A549 (cell line): ENCODE measurements around the gene CDH1.

Source experiments
- CHD2 ChIP-seq: fragments of 150-350 bp; IDR thresholded peaks from 2 replicates; pipeline ENCODE4 v1.6.1; 2014; ENCODE audit warnings: low read length; ENCODE audit not compliant: partially characterized antibody
- EP300 ChIP-seq, 2 experiments: fragments of >200 bp; sonication (Bioruptor Twin); formaldehyde crosslinking; IDR thresholded peaks; 2 replicates in 1 of 2; 3 replicates in 1 of 2; pipeline ENCODE4 v1.6.1; 2016 to 2017
- ESRRA ChIP-seq: fragments of 150-350 bp; IDR thresholded peaks from 2 replicates; pipeline ENCODE4 v1.6.1; 2014; ENCODE audit warnings: mild to moderate bottlenecking, low read length, borderline replicate concordance
- KDM1A ChIP-seq: fragments of 200-600 bp; sonication (generic); IDR thresholded peaks from 2 replicates; pipeline ENCODE4 v1.6.1; 2016; ENCODE audit warnings: low read depth, mild to moderate bottlenecking
- MYC ChIP-seq: IDR thresholded peaks from 2 replicates; pipeline ENCODE4 v1.6.1; 2012; ENCODE audit warnings: mild to moderate bottlenecking, inconsistent platforms, low read length, improper control_type of control experiment, borderline replicate concordance
- POLR2A ChIP-seq: IDR thresholded peaks from 2 replicates; pipeline ENCODE4 v1.6.1; 2012; ENCODE audit warnings: mild to moderate bottlenecking, low read length
- RAD21 ChIP-seq, 2 experiments: fragments of >200 bp in 1 of 2; sonication (Bioruptor Twin) in 1 of 2; formaldehyde crosslinking in 1 of 2; IDR thresholded peaks in 1 of 2; conservative IDR thresholded peaks in 1 of 2; 2 replicates in 1 of 2; 3 replicates in 1 of 2; pipeline ENCODE4 v1.6.1; 2012 to 2018; ENCODE audit warnings: inconsistent platforms in 1 of 2
- RCOR1 ChIP-seq: fragments of 150-350 bp; IDR thresholded peaks from 2 replicates; pipeline ENCODE4 v1.6.1; 2014; ENCODE audit warnings: antibody characterized with exemption, low read length, low read depth
- RFX5 ChIP-seq: fragments of 450-650 bp; IDR thresholded peaks from 2 replicates; pipeline ENCODE4 v1.7.1; 2014; ENCODE audit warnings: antibody characterized with exemption, mild to moderate bottlenecking, moderate library complexity
- TF ChIP-seq, protein P1 (sequence below): fragments of >200 bp; sonication (Bioruptor Twin); formaldehyde crosslinking; IDR thresholded peaks from 3 replicates; pipeline ENCODE4 v1.5.1; 2016
- TF ChIP-seq, protein P2 (sequence below): fragments of 450-650 bp; IDR thresholded peaks from 2 replicates; pipeline ENCODE4 v1.6.1; 2014; ENCODE audit warnings: antibody characterized with exemption
- TF ChIP-seq, protein P3 (sequence below): fragments of 200-600 bp; sonication (generic); IDR thresholded peaks from 2 replicates; pipeline ENCODE4 v1.6.1; 2016; ENCODE audit warnings: antibody characterized with exemption, mild to moderate bottlenecking, moderate library complexity

DNA sequence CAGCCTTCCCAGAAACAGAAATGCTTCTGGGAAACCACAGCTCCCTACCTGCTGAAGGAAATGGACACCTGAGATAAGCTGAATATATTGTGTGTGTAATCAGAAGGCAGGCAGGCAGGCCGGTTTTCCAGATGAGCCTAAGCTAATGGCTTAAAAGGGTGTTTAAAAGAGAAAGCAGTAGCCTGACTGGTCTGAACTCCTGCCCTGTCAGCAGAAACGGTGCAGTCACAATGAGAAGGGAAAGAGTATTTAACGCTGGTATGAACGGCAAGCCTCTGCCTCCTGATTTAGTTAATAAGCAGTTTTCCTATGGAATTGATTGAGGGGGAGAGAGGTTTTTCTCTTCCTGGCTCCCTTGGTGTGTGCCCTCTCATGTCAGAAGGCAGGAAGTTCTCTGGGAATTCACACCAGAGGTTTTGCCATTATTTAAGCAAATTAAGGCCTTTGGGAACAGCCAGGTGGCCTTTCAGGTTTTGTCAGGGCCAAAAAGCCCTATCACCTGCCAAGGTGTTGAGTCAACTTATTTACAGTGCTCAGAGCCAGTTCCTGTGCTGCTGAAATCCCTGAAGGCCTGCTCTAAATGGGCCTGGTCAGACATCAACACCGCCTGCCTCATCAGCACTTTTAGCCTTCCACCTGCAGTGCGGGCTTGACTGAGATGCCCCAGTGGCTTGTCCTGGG lies 41.6 kb downstream of the CDH1 start:
- TF ChIP-seq, protein P1, sequence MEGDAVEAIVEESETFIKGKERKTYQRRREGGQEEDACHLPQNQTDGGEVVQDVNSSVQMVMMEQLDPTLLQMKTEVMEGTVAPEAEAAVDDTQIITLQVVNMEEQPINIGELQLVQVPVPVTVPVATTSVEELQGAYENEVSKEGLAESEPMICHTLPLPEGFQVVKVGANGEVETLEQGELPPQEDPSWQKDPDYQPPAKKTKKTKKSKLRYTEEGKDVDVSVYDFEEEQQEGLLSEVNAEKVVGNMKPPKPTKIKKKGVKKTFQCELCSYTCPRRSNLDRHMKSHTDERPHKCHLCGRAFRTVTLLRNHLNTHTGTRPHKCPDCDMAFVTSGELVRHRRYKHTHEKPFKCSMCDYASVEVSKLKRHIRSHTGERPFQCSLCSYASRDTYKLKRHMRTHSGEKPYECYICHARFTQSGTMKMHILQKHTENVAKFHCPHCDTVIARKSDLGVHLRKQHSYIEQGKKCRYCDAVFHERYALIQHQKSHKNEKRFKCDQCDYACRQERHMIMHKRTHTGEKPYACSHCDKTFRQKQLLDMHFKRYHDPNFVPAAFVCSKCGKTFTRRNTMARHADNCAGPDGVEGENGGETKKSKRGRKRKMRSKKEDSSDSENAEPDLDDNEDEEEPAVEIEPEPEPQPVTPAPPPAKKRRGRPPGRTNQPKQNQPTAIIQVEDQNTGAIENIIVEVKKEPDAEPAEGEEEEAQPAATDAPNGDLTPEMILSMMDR, result no peak
- TF ChIP-seq KDM1A (no peak), RFX5 (no peak), POLR2A (no peak), RAD21 (conservative IDR thresholded peaks at IDR 0.05 in 1 of 2, IDR thresholded peaks at IDR 0.05 in 1 of 2) (no peak), MYC (no peak), RCOR1 (no peak), ESRRA (no peak), EP300 (IDR thresholded peaks at IDR 0.05) (no peak), CHD2 (no peak)
- TF ChIP-seq, protein P2, sequence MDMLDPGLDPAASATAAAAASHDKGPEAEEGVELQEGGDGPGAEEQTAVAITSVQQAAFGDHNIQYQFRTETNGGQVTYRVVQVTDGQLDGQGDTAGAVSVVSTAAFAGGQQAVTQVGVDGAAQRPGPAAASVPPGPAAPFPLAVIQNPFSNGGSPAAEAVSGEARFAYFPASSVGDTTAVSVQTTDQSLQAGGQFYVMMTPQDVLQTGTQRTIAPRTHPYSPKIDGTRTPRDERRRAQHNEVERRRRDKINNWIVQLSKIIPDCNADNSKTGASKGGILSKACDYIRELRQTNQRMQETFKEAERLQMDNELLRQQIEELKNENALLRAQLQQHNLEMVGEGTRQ, result no peak
- TF ChIP-seq, protein P3, sequence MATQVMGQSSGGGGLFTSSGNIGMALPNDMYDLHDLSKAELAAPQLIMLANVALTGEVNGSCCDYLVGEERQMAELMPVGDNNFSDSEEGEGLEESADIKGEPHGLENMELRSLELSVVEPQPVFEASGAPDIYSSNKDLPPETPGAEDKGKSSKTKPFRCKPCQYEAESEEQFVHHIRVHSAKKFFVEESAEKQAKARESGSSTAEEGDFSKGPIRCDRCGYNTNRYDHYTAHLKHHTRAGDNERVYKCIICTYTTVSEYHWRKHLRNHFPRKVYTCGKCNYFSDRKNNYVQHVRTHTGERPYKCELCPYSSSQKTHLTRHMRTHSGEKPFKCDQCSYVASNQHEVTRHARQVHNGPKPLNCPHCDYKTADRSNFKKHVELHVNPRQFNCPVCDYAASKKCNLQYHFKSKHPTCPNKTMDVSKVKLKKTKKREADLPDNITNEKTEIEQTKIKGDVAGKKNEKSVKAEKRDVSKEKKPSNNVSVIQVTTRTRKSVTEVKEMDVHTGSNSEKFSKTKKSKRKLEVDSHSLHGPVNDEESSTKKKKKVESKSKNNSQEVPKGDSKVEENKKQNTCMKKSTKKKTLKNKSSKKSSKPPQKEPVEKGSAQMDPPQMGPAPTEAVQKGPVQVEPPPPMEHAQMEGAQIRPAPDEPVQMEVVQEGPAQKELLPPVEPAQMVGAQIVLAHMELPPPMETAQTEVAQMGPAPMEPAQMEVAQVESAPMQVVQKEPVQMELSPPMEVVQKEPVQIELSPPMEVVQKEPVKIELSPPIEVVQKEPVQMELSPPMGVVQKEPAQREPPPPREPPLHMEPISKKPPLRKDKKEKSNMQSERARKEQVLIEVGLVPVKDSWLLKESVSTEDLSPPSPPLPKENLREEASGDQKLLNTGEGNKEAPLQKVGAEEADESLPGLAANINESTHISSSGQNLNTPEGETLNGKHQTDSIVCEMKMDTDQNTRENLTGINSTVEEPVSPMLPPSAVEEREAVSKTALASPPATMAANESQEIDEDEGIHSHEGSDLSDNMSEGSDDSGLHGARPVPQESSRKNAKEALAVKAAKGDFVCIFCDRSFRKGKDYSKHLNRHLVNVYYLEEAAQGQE, result no peak
